GDM1 (cell line): ENCODE data around the gene IER3.
"Not testable (repeated sequence)": the region's sequence is repeated elsewhere in the genome, so short reads cannot be mapped to it uniquely, and the experiment has no call there.

Experiments used
- DNase-seq: peaks from one replicate; lab custom pipeline; 2025; lab: John Stamatoyannopoulos, UW

Gene IER3

DNA sequence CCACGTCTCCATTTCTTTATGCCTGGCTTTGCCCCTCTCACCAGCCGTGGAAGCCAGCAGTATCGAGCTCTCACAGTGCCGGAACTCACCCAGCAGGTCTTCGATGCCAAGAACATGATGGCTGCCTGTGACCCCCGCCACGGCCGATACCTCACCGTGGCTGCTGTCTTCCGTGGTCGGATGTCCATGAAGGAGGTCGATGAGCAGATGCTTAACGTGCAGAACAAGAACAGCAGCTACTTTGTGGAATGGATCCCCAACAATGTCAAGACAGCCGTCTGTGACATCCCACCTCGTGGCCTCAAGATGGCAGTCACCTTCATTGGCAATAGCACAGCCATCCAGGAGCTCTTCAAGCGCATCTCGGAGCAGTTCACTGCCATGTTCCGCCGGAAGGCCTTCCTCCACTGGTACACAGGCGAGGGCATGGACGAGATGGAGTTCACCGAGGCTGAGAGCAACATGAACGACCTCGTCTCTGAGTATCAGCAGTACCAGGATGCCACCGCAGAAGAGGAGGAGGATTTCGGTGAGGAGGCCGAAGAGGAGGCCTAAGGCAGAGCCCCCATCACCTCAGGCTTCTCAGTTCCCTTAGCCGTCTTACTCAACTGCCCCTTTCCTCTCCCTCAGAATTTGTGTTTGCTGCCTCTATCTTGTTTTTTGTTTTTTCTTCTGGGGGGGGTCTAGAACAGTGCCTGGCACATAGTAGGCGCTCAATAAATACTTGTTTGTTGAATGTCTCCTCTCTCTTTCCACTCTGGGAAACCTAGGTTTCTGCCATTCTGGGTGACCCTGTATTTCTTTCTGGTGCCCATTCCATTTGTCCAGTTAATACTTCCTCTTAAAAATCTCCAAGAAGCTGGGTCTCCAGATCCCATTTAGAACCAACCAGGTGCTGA is 20.3 kb downstream of the IER3 start:
- DNase-seq, result not testable (repeated sequence)

DNA sequence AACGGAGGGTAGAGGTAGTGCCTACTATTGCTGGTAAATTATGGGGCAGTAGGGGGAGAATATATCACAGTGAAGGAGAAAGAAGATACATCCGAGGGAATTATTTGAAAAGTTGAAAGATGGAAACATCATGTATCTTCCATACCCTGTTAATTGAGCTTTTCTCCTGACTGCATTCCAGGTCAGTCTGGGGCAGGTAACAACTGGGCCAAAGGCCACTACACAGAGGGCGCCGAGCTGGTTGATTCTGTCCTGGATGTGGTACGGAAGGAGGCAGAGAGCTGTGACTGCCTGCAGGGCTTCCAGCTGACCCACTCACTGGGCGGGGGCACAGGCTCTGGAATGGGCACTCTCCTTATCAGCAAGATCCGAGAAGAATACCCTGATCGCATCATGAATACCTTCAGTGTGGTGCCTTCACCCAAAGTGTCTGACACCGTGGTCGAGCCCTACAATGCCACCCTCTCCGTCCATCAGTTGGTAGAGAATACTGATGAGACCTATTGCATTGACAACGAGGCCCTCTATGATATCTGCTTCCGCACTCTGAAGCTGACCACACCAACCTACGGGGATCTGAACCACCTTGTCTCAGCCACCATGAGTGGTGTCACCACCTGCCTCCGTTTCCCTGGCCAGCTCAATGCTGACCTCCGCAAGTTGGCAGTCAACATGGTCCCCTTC is 21.0 kb downstream of the IER3 start:
- not testable (repeated sequence) for DNase-seq

DNA sequence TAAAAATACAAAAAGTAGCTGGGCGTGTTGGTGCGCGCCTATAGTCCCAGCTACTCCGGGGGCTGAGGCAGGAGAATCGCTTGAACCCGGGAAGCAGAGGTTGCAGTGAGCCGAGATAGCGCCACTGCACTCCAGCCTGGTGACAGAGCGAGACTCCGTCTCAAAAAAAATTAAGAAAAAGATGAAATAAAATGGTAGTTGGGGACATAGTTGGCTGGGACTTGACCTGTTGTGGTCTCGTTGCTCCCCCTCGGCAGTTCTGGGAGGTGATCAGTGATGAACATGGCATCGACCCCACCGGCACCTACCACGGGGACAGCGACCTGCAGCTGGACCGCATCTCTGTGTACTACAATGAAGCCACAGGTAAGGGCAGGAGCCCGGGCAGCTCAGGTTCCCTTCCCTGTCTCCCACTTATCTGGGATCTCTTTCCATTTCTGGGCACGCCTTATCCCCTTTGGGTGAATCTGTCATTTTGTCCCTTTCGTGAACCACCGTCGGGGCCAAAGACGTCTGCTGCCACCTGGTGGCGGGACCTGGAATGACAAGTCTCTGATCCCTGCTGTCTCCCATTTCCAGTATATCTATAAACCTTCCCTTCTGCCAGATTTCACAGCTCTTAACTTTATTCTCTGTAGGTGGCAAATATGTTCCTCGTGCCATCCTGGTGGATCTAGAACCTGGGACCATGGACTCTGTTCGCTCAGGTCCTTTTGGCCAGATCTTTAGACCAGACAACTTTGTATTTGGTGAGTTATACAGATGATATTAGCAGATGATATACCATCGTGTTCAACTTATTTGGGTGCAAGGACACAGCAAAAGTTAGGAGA is 21.9 kb downstream of the IER3 start:
- DNase-seq, result peak; percentile 22

DNA sequence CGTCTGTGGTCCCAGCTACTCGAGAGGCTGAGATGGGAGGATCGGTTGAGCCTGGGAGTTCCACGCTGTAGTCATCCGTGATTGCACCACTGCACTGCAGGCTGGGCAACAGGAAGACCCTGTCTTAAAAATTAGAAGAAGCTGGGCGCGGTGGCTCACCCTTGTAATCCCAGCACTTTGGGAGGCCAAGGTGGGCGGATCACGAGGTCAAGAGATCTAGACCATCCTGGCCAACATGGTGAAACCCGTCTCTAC is 22.4 kb downstream of the IER3 start:
- DNase-seq, result not testable (repeated sequence)

DNA sequence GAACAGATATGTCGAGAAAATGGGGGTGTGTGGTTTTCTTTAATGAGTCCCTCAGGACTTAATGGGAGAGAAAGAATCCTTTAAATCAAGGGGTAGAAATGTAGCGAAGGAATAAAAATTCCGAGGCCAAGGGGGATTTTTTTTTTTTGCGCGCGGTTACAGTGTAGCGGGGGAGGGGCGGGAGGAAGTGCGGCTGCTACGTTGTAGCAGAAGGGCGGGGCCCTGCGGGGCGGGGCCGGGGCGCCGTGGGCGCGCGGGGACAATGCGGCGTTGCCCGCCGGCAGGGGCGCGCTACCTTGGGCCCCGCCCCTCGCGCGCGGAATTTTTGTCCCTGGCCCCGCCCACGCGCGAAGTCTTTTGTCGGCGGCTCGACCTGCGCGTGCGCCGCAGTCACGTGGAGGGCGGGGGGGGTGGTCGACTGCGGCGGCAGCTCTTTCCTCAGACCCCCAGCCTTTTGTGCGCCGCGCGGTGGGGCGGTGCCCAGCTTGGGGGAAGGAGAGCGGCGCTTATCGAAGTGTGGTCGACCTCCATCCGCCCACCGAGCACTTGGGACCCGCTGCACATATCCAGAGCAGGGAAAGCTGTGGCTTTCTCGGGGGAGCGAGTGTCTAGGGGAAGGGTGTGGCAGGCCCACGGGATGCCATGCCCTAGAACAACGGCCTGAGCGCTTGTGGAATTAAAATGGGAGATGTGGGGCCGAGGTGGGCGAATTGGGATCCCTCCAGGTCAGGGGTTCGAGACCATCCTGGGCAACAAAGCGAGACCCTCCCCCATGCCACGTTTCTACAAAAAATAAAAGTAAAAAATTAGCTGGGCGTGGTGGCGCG is 22.9 kb downstream of the IER3 start:
- peak; percentile 92 for DNase-seq

DNA sequence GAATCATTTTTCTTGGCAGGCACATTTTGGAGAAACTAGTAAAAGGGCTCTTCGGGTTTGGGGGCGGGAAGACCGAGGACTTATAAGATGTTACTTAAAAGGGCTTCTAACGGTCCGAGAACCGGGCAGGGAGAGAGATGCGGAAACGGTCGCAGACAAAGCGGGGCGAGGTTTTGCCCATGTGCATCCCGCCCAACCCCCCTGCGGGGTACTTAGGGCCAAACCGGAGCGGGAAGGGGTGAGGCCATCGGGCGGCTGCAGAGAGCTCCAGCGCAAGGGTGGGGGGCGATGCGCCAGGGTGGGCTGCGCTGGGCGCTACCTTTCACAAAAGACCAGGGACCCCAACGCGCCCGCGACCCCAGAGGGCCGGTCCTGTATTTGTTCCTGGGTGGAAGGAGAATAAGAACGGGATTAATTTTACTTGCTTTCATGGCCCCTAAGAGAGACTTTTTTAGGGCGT is 23.6 kb downstream of the IER3 start:
- peak; percentile 23 for DNase-seq

DNA sequence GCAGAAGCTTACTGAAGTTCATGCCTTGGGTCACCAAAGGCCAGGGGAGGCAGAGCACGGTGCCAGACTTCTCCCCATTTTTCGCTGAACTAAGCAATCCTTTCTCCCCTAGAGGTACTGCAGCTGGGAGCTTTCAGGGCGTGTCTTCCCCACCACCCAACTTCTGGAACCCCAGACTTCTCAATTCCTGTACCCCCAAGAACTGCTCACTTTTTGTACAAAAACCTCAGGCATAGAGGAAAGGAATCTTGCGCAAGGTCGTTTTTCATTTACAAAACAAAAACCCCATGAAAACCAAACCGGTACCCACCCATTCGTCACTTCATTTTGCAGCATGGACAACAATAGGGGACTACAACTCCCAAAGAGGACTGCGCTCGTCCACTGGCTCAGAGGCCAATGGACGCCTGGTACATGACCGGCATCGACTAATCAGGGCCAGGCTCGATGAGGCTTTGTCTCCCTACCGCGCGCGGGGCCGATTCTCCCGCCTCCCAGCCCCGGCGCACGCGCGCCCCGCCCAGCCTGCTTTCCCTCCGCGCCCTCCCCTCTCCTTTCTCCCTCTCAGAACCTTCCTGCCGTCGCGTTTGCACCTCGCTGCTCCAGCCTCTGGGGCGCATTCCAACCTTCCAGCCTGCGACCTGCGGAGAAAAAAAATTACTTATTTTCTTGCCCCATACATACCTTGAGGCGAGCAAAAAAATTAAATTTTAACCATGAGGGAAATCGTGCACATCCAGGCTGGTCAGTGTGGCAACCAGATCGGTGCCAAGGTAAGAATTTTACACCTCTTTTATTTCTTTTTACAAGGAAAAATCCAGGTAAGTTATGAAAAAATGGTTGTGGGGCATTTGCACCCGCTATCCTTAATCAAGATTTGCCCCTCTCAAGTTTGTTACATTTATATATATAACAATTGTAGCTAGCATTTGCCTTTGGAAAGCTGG is 24.3 kb downstream of the IER3 start, which contains the start of gene TUBB:
Gene TUBB, plus strand, starts transcription at position 562 of the 947 bp plus-strand sequence. Its CDS starts 155 bp downstream, at position 717.
- DNase-seq, result peak; percentile 97

DNA sequence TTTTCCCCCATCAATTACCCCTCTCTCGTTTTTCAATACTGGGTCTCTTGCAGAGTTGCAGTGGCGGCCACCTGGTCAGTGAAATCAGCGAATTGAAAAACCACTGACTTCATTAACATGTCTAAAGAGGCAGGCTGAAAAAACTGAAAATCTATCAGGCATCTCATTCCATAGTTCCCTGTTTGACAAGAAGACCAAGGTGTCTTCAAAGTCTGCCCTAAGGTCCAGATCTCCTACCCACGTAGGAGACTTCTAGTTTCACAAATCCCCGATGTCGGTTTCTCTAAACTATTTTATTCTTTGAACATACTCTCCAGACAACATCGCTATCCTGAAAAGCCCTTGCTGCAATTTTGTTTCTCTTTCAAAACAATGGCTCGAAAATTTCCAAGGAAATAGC is 25.0 kb downstream of the IER3 start:
- no peak for DNase-seq

DNA sequence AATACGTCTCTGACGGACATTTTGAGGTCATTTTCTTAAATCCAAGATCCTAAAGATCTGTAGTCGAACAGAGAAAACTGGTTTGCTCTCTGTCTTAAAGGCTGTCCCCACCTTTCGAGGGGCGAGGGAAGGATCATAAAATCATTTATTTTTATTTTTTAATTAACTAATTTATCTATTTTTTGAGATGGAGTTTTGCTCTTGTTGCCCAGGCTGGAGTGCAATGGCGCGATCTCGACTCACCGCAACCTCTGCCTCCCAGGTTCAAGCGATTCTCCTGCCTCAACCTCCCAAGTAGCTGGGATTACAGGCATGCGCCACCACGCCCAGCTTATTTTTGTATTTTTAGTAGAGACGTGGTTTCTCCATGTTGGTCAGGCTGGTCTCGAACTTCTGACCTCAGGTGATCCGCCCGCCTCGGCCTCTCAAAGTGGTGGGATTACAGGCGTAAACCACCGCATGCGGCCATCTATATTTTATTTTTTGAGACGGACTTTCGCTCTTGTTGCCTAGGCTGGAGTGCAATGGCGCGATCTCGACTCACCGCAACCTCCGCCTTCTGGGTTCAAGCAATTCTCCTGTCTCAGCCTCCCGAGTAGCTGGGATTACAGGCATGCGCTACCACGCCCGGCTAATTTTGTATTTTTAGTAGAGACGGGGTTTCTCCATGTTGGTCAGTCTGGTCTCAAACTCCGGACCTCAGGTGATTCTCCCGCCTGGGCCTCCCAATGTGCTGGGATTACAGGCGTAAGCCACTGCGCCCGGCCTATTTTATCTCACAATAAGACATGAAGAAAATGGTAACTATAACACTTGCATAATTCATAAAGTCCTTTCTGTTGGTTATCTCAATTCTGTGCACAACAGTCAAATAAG is 26.3 kb downstream of the IER3 start:
- DNase-seq, result not testable (repeated sequence)

DNA sequence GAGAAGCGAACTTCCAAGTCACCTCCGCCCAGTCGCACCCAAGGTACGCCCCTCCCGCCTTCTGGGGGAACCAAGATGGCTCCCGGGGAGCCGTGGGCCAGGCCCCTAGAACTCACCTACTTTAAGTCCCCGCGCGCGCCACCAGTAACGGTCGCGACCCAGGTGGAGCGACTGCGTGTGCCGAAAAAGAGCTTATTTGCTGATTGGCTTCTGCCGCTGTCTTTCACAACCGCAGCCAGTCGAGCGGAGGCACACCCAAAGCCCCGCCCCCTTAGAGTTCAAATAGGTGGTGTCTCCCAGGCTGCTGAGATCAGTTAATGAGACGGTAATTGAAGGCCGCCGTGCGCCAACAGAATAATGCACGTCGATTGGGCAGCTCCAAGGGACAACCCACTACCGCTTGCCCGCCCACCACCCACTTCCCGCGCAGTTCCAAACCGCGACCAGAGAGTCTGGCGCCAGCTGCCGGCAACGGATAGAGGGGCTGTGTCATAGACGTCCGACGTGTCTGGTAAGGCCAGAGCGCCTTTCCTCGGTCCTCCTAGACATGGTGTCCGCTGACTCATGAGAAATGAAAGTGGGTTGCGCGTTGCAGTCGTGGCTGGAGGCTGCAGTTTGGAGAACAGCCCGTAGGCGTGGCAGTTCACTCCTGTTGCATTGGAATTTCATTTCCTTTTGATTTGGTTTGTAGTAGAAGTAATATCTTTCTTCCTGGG is 27.1 kb downstream of the IER3 start, which contains the start of gene MDC1:
Gene MDC1, minus strand, starts transcription at position 153 of the 716 bp plus-strand sequence. CDS start 2,106 bp downstream, outside the sequence.
- peak; percentile 100 for DNase-seq

DNA sequence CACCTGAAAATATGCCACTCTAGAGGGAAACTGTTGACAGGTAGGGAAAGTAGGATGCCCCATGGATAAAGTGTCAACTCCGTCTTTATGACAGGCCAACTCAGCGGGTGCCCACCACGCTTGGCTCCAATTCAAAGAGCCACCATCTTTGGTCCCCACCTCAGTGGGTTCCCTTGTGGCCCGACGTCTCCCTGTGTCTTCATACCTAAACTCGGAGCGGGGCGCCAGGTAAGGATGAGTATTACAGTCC is 27.5 kb downstream of the IER3 start:
- DNase-seq, result no peak

DNA sequence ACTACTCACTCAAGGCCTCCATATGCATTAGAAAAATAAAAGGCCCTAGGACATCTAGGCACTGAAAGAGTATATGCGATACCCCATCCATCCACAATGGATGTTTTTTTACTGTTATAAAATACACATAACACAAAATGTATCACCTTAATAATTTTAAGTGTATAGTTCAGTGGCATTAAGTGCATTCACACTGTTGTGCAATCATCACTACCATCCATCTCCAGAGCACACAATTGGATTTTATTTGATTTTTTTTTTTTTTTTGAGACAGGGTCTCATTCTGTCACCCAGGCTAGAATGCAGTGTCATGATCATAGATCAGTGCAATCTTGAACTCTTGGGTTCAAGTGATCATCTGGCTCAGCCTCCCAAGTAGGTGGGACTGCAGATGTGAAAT is 30.1 kb downstream of the IER3 start:
- DNase-seq, result no peak

DNA sequence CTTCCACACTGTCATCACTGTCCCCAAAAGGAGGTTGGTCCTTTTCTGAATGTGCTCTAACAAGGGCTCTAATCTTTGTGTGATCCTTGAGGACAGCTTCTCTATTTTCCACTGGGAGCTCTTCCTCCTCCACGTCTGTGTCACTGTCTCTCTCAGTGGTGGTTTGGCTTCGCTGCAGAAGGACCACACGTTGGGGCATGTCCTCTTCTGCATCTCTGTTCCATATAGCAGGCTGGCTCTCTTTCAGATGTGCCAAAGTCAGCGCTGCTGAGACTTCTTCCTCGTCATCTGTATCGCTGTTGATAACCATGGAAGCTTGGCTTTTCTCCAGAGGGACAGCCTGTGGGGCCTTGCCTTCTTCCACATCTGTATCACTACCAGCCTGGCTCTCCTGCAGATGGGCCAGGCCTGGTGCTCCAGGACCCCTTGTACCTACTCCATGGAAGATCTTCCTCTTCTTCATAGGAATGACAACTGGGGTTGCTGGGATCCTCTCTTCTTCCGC is 31.9 kb downstream of the IER3 start:
- DNase-seq, result no peak

DNA sequence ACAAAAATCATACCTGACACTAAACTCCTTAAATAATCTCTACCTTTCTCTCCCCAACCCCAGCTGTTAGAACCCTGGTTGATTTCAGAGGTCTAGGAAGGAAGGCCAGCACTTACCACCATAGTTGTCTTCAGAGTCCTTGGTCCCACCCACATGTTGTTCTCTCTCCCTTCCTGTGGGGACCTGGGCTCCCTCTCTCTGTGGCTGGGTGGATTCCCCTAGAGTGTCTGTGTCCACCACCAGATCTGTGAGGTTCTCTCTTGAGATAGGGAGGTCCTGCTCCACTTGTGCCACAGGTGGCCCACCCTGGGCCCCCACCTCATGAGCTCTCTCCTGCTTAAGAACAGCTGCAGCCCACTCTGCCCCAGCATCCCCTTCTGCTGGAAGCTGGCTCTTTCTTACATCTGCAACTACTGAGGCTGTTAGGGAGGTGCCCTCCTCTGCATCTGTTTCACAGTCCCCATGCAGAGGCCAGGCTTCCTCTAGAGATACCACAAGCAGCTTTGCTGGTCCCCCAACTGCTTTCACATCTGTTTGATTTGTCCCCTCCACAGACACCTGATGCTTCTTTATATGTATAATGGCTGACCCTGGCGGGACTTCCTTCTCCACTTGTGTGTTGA is 32.5 kb downstream of the IER3 start:
- no peak for DNase-seq

DNA sequence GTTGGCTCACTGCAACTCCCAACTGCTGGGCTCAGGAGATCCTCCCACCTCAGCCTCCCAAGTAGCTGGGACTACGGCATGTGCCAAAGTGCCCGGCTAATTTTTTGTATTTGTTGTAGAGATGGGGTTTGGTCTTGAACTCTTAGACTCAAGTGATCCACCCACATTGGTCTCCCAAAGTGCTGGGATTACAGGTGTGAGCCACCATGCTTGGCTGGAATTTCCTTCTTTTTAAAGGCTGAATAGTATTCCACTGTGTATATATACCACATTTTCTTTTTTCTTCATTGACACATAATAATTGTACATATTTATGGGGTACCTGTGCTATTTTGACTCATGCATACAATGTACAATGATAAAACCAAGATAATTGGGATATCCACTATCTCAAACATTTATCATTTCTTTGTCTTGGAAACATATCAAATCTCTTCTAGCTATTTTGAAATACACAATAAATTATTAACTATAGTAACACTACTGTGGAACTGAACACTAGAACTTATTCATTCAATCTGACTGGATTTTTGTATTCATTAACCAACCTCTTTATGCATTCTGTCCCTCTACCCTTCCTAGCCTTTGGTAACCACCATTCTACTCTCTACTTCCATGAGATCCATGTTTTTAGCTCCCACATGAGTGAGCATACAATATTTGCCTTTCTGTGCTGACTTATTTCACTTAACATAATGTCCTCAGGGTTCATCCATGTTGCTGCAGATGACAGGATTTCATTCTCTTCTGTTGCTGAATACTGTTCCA is 35.1 kb downstream of the IER3 start:
- DNase-seq, result no peak

DNA sequence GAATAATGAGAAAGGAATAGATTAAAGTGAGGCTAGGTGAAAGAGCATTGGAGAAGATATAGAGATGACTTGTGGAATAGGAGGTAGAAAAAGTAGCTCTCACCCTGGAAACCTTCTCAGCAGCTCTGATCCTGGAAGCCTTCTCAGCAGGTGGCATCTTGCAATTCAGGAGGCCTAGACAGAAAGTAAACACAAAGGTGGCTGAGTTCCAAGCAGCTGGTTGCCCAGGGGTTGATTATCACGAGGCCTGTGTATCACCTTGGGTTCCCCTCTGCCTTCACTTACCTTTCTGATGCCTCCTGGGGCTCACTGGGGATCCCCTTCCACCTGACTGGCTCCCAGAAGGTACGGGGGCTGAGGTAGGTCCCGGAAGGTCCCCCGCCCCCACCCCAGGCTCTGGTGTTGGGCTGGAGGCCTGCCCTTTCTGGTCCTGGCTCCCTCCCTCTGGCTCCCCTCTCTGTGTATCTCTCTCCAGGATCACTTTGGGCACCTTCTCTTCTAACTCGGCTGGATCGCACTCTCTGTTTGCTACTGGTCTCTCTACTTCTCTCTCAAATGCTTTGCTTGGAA is 37.0 kb downstream of the IER3 start:
- no peak for DNase-seq

DNA sequence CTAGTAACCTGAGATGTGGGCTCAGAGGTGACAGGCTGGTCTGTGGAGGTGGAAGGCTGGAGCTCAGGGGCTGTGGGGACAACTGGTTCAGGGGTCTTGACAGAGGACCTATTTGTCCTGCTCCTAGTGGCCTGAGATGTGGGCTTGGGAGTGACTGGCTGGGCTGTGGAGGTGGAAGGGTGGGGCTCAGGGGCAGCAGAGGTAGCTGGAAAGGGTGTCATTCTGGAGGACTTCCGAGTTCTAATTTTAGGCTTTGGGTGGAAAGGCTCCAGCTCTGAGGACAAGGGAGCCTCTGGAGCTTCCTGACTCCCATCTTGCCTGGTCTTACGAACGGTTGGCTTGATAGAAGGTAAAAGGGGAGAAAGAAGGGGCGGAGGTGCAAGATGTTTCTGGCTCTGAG is 38.7 kb downstream of the IER3 start:
- no peak for DNase-seq
